ENCODE measurements around the gene BMAL2.

The BMAL2 gene

GRCh38 chr12:27337376-27337775, 4.7 kb downstream of the BMAL2 start:
- no peak overlapping the region for H3K4me3 ChIP-seq (replicated peaks; ENCODE audit: insufficient read depth, low read length)
- no peaks in the 10 kb centered on the region for H3K27me3 ChIP-seq (ENCODE audit: insufficient read depth, poor library complexity, severe bottlenecking)
- no peak overlapping the region for H3K27ac ChIP-seq (replicated peaks)
- TF ChIP-seq POLR2AphosphoS5 (IDR thresholded peaks at IDR 0.05; ENCODE audit: low read depth) (no peak), SPI1 (IDR thresholded peaks at IDR 0.05; ENCODE audit: borderline replicate concordance, low read depth) (no peak), GABPA (IDR thresholded peaks at IDR 0.05; ENCODE audit: low read depth) (no peak), CTCF (IDR thresholded peaks at IDR 0.05; ENCODE audit: insufficient read depth, low read length) (no peak), REST (IDR thresholded peaks at IDR 0.05; ENCODE audit: insufficient replicate concordance, low read depth) (no peak)
- DNase-seq (ENCODE audit: low read depth in 1 of 2, low spot score in 1 of 2) = no peak

- DNase-seq (ENCODE audit: low read depth in 1 of 2, low spot score in 1 of 2) = no peak
- no peak overlapping the region for H3K4me3 ChIP-seq (replicated peaks; ENCODE audit: insufficient read depth, low read length)
- H3K27me3 ChIP-seq (ENCODE audit: insufficient read depth, poor library complexity, severe bottlenecking) = no peaks in the 10 kb centered on the region
- no peak overlapping the region for H3K27ac ChIP-seq (replicated peaks)
- TF ChIP-seq POLR2AphosphoS5 (IDR thresholded peaks at IDR 0.05; ENCODE audit: low read depth) (no peak), GABPA (IDR thresholded peaks at IDR 0.05; ENCODE audit: low read depth) (no peak), REST (IDR thresholded peaks at IDR 0.05; ENCODE audit: insufficient replicate concordance, low read depth) (no peak), SPI1 (IDR thresholded peaks at IDR 0.05; ENCODE audit: borderline replicate concordance, low read depth) (no peak), CTCF (IDR thresholded peaks at IDR 0.05; ENCODE audit: insufficient read depth, low read length) (no peak)
Observed at GRCh38 chr12:27338473-27338872, 5.8 kb downstream of the BMAL2 start.

GRCh38 chr12:27340971-27341370, 8.3 kb downstream of the BMAL2 start:
- no peak for TF ChIP-seq POLR2AphosphoS5 (IDR thresholded peaks at IDR 0.05; ENCODE audit: low read depth)
- no peak for TF ChIP-seq CTCF (IDR thresholded peaks at IDR 0.05; ENCODE audit: insufficient read depth, low read length)
- no peak for TF ChIP-seq REST (IDR thresholded peaks at IDR 0.05; ENCODE audit: insufficient replicate concordance, low read depth)
- no peak for TF ChIP-seq GABPA (IDR thresholded peaks at IDR 0.05; ENCODE audit: low read depth)
- TF ChIP-seq SPI1 (IDR thresholded peaks at IDR 0.05; ENCODE audit: borderline replicate concordance, low read depth) = no peak
- Histone ChIP-seq H3K27ac (replicated peaks) (no peak overlapping the region), H3K27me3 (ENCODE audit: insufficient read depth, poor library complexity, severe bottlenecking) (no peaks in the 10 kb centered on the region), H3K4me3 (replicated peaks; ENCODE audit: insufficient read depth, low read length) (no peak overlapping the region)
- no peak for DNase-seq (ENCODE audit: low read depth in 1 of 2, low spot score in 1 of 2)
